HG02943 (cell line): ENCODE results near the gene KRI1.
"Not testable (repeated sequence)": the region's sequence is repeated elsewhere in the genome, so short reads cannot be mapped to it uniquely, and the experiment has no call there.

Source experiments
- ATAC-seq: cut with Tn5 transposase; IDR thresholded peaks from one replicate; pipeline ENCODE4 v1.9.1; 2021; ENCODE audit warnings: mild to moderate bottlenecking, low read depth, moderate library complexity; ENCODE audit not compliant: unreplicated experiment

KRI1 gene

GRCh38 chr19:10551698-10552301 lies 14.0 kb downstream of the KRI1 start:
- no peak for ATAC-seq

- ATAC-seq, result not testable (repeated sequence)
Measured at GRCh38 chr19:10551006-10551405, 14.8 kb downstream of the KRI1 start.

GRCh38 chr19:10550336-10550735 lies 15.5 kb downstream of the KRI1 start:
- no peak for ATAC-seq

GRCh38 chr19:10549733-10550132 lies 16.1 kb downstream of the KRI1 start:
- ATAC-seq, result no peak

GRCh38 chr19:10548746-10549276 lies 17.0 kb downstream of the KRI1 start:
- no peak for ATAC-seq

- ATAC-seq, result no peak
Measured at GRCh38 chr19:10546817-10547216, 19.0 kb downstream of the KRI1 start.

GRCh38 chr19:10544753-10545251 lies 21.0 kb downstream of the KRI1 start:
- ATAC-seq, result no peak

- ATAC-seq, result no peak
Measured at GRCh38 chr19:10544242-10544752, 21.5 kb downstream of the KRI1 start.

- peak; percentile 66 for ATAC-seq
Measured at GRCh38 chr19:10543420-10544241, 22.2 kb downstream of the KRI1 start, which contains the start of gene ATG4D. TSS of gene ATG4D (plus strand) at chr19:10543904. CDS start at chr19:10544091, 187 bp downstream.

- no peak for ATAC-seq
Measured at GRCh38 chr19:10543059-10543419, 22.8 kb downstream of the KRI1 start.

GRCh38 chr19:10539016-10539415 lies 26.8 kb downstream of the KRI1 start:
- not testable (repeated sequence) for ATAC-seq

GRCh38 chr19:10538204-10538983 lies 27.4 kb downstream of the KRI1 start:
- ATAC-seq, result no peak

GRCh38 chr19:10537668-10538067 lies 28.1 kb downstream of the KRI1 start:
- no peak for ATAC-seq

GRCh38 chr19:10535613-10536012 lies 30.2 kb downstream of the KRI1 start:
- ATAC-seq, result no peak

GRCh38 chr19:10533646-10534386 lies 32.0 kb downstream of the KRI1 start:
- no peak for ATAC-seq

- ATAC-seq, result no peak
Measured at GRCh38 chr19:10532457-10532856, 33.4 kb downstream of the KRI1 start.

- ATAC-seq, result not testable (repeated sequence)
Measured at GRCh38 chr19:10526887-10527286, 38.9 kb downstream of the KRI1 start.

GRCh38 chr19:10525636-10526035 lies 40.2 kb downstream of the KRI1 start:
- no peak for ATAC-seq

- no peak for ATAC-seq
Measured at GRCh38 chr19:10523135-10523636, 42.6 kb downstream of the KRI1 start.
